Naive thymus-derived CD4-positive, alpha-beta T cell (primary cell): Measurements from ENCODE around the gene NR2E1. TPM values are rescaled to one million over a fixed set of nuclear protein-coding genes. Genes with fewer than 3 reads are reported as not detected.
A peak's percentile ranks its signal among the peaks of the same experiment; 100 is the strongest.

Experiments
- ATAC-seq: fragments of 150-1000 bp; cut with Tn5 transposase; 2 replicates; pipeline ENCODE4 v1.10.0; 2021; ENCODE audit warnings: mild to moderate bottlenecking, moderate library complexity
- CTCF ChIA-PET: fragments of 350-600 bp; sonication (Branson Sonifier 250); formaldehyde crosslinking; loops from one replicate; lab custom pipeline; 2021; ENCODE audit warnings: antibody characterized with exemption; lab: Charles Lee
- POLR2A ChIA-PET: fragments of 350-600 bp; sonication (Branson Sonifier 250); formaldehyde crosslinking; loops from one replicate; lab custom pipeline; 2021; ENCODE audit warnings: antibody characterized with exemption, inconsistent platforms; lab: Charles Lee
- DNase-seq, 9 donors: peaks; one replicate each; pipeline versions ENCODE4 v3.0.0 to v3.0.0-alpha.2; 2020 to 2022; ENCODE audit warnings: mixed read lengths in 1 of 9
- H3K27ac ChIP-seq: one replicate; pipeline ENCODE4 v1.7.0; 2013; ENCODE audit warnings: mild to moderate bottlenecking, low read depth, low read length, moderate library complexity
- H3K27me3 ChIP-seq, 2 donors: one replicate each; pipeline ENCODE4 v1.7.0; 2013; ENCODE audit warnings: low read length in 2 of 2, mild to moderate bottlenecking in 2 of 2, moderate library complexity in 2 of 2; ENCODE audit not compliant: control insufficient read depth in 2 of 2, insufficient read depth in 2 of 2
- H3K36me3 ChIP-seq, 3 experiments: 1 replicate in 2 of 3; 2 replicates in 1 of 3; pipeline ENCODE4 v1.7.0; 2013; ENCODE audit warnings: low read length in 3 of 3, mild to moderate bottlenecking in 3 of 3, moderate library complexity in 1 of 3; ENCODE audit not compliant: insufficient read depth in 3 of 3, control insufficient read depth in 2 of 3
- H3K4me1 ChIP-seq, 2 donors: one replicate each; pipeline ENCODE4 v1.7.0; 2013; ENCODE audit warnings: low read length in 2 of 2, mild to moderate bottlenecking in 2 of 2, moderate library complexity in 1 of 2; ENCODE audit not compliant: control insufficient read depth in 2 of 2, insufficient read depth in 2 of 2
- H3K4me3 ChIP-seq: 2 replicates; pipeline ENCODE4 v1.7.0; 2013; ENCODE audit warnings: mild to moderate bottlenecking, low read length
- H3K9me3 ChIP-seq, 3 experiments: 1 replicate in 2 of 3; 2 replicates in 1 of 3; pipeline ENCODE4 v1.7.0; 2013; ENCODE audit warnings: low read length in 3 of 3; ENCODE audit not compliant: control insufficient read depth in 2 of 3
- H3K27ac Mint-ChIP-seq, 9 donors: one replicate each; pipeline ENCODE4 v1.8.0; 2020 to 2022; ENCODE audit warnings: mixed read lengths in 9 of 9, mild to moderate bottlenecking in 8 of 9, moderate library complexity in 5 of 9, inconsistent platforms in 2 of 9
- H3K27me3 Mint-ChIP-seq, 5 donors: one replicate each; pipeline ENCODE4 v1.8.0; 2021 to 2022; ENCODE audit warnings: mixed read lengths in 5 of 5, mild to moderate bottlenecking in 1 of 5
- H3K36me3 Mint-ChIP-seq, 5 donors: one replicate each; pipeline ENCODE4 v1.8.0; 2020 to 2022; ENCODE audit warnings: mixed read lengths in 5 of 5, mild to moderate bottlenecking in 3 of 5, inconsistent platforms in 1 of 5
- H3K4me1 Mint-ChIP-seq, 7 donors: one replicate each; pipeline ENCODE4 v1.8.0; 2020 to 2022; ENCODE audit warnings: mixed read lengths in 7 of 7, mild to moderate bottlenecking in 3 of 7, inconsistent platforms in 1 of 7
- H3K4me3 Mint-ChIP-seq, 10 donors: one replicate each; pipeline ENCODE4 v1.8.0; 2020 to 2022; ENCODE audit warnings: mild to moderate bottlenecking in 10 of 10, mixed read lengths in 10 of 10, moderate library complexity in 6 of 10, inconsistent platforms in 2 of 10
- H3K9me3 Mint-ChIP-seq, 11 donors: one replicate each; pipeline ENCODE4 v1.8.0; 2020 to 2022; ENCODE audit warnings: mixed read lengths in 11 of 11, mild to moderate bottlenecking in 4 of 11, inconsistent platforms in 1 of 11, moderate library complexity in 1 of 11
- intact Hi-C, 2 donors: fragments of 100-400 bp; cut with micrococcal nuclease; formaldehyde crosslinking; loops; one replicate each; pipeline ENCODE4 v1.15.1; 2023
- polyA plus RNA-seq, 2 donors: library from polyadenylated mRNA; unstranded; fragments of 300-500 nt; fragmentation: Illumina TruSeq; gene quantifications; one replicate each; pipeline ENCODE4 v1.2.3, GENCODE V29; 2021
- total RNA-seq, 6 experiments: library from RNA in 5 of 6; stranded (reverse) in 5 of 6; gene quantifications; 1 replicate in 5 of 6; 2 replicates in 1 of 6; pipeline ENCODE4 v1.2.3 and lab custom pipeline; 2021 to 2026

Gene NR2E1
- total and polyA plus RNA-seq, 7 experiments from 2014 or later, result not detected

DNA sequence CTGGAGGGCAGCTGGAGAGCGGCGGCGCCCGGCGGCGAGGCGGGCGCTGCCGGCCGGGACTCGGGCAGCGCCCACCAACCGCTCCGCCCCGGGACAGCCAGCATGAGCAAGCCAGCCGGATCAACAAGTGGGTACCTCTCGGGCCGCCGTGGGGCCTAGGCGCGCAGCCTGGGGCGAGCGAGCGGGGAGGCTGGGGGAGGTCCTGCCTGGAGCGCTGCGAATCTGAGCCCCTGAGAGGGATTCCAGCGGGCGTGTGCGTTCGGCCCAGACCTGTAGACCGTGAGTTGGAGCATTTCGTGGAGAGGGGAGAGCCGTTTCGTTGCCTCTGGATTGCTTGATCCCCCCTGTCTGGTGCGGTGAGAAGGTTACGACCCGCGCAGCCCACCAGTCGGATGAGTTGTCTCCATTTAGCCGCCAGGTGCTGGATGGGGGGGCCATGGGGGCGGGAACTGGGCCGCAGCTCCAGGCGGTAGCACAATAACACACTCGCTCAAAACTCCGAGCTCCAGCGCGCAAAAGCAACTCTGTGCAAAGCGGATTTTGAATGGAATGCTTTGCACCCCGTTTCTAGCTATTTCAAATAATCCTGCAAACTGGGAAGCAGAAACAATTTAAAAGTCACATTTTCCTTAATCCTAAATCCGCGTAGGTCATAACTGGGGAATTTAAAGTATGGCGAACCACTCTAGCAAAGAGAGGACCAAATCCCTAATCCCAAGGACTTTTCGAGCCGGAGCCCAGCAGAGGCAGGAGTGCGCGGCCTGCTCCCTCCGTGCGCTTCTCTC lies 1.0 kb downstream of the NR2E1 start:
- DNase-seq, result peak in 1 of 9 donors; percentile 26

DNA sequence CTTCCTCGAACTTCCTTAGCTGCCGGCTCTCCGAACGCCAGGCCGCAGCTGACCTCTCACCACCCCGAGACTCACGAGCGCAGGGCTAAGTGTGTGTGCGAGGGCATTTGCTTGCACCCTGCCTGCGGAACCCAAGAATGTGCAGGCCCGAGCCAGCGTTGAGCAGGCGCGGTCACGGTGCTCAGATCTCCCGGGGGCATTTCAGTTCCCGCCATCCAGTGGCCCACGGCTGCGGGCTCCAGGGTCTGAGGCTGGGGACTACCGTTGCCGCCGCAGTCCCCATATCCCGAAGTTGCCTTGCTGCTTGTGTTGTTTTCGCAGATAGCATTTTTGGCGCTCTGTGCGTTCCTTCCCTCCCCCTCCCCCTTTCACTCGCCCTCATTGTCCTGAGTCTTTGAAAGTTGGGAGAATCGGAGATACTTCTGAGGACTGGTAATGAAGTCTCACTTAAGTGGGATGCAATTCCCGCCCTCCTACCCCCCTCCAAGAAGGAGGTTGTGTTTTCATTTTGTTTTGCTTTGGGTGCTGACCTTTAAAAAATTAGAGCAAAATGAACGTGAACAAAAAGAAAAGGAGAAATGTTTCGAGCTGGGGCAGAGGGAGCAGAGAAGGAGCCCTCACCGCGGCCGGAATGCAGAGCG lies 1.7 kb downstream of the NR2E1 start:
- intact Hi-C loops, result no loop called here
- no peaks in the 10 kb centered on the region for H3K36me3 ChIP-seq
- peaks cover 25 to 54% (median 50%) of the 10 kb centered on the region in 7 donors for H3K4me1 Mint-ChIP-seq
- ChIA-PET CTCF (no interaction called here), POLR2A (no interaction called here)
- H3K4me1 ChIP-seq, result peaks cover 0 to 20% of the 10 kb centered on the region in 2 donors
- peak overlapping the region in 1 of 9 donors; percentile 76 for H3K27ac Mint-ChIP-seq
- peaks cover 80 to 93% (median 81%) of the 10 kb centered on the region in 5 donors for H3K27me3 Mint-ChIP-seq
- peaks cover 0 to 12% (median 0%) of the 10 kb centered on the region in 11 donors for H3K9me3 Mint-ChIP-seq
- H3K9me3 ChIP-seq, result no peaks in the 10 kb centered on the region
- H3K4me3 ChIP-seq, result peak overlapping the region; percentile 24
- ATAC-seq, result no peak
- H3K27me3 ChIP-seq, result peaks cover 7 to 37% of the 10 kb centered on the region in 2 donors
- H3K27ac ChIP-seq, result no peak overlapping the region
- peak in 1 of 9 donors; percentile 23 for DNase-seq
- H3K36me3 Mint-ChIP-seq, result no peaks in the 10 kb centered on the region
- H3K4me3 Mint-ChIP-seq, result peak overlapping the region; percentile 25 to 87 (median 72)

More for the DNA sequence above, 1.0 kb downstream of the NR2E1 start:
- Mint-ChIP-seq H3K27me3 (peaks cover 79 to 93% (median 81%) of the 10 kb centered on the region in 5 donors), H3K36me3 (no peaks in the 10 kb centered on the region), H3K27ac (peak overlapping the region in 1 of 9 donors; percentile 76), H3K4me3 (peak overlapping the region; percentile 25 to 87 (median 72)), H3K4me1 (peaks cover 25 to 54% (median 50%) of the 10 kb centered on the region in 7 donors), H3K9me3 (peaks cover 0 to 12% (median 0%) of the 10 kb centered on the region in 11 donors)
- H3K36me3 ChIP-seq, result no peaks in the 10 kb centered on the region
- peaks cover 4 to 32% of the 10 kb centered on the region in 2 donors for H3K27me3 ChIP-seq
- intact Hi-C loops, result no loop called here
- peaks cover 0 to 20% of the 10 kb centered on the region in 2 donors for H3K4me1 ChIP-seq
- H3K4me3 ChIP-seq, result no peak overlapping the region
- no peak overlapping the region for H3K27ac ChIP-seq
- no peaks in the 10 kb centered on the region for H3K9me3 ChIP-seq
- ATAC-seq, result no peak
- ChIA-PET CTCF (no interaction called here), POLR2A (no interaction called here)

DNA sequence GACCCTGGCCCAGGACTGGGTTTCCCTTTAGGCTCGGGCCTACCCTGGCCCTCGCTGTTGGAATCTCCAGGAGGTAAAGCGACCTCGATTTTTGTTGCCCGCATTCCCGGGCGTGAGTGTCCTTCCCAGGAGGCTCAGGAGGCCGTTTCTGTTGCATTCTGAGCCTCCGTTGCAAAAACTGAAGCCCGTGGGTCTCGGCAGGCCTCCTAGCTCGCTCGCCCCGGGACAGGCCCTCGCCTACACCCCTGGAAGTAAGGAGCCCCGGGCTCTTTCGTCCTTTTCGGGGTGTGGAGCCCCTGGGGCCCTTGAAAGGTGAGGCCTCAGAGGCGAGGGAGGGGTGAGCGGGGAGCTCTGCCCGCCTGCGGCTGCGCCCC lies 2.3 kb downstream of the NR2E1 start:
- H3K9me3 ChIP-seq, result no peaks in the 10 kb centered on the region
- Mint-ChIP-seq H3K4me3 (peak overlapping the region in 9 of 10 donors; percentile 48 to 87 (median 73)), H3K9me3 (peaks cover 0 to 12% (median 0%) of the 10 kb centered on the region in 11 donors), H3K4me1 (peaks cover 25 to 54% (median 50%) of the 10 kb centered on the region in 7 donors), H3K27ac (peak overlapping the region in 1 of 9 donors; percentile 60), H3K36me3 (no peaks in the 10 kb centered on the region), H3K27me3 (peaks cover 80 to 93% (median 81%) of the 10 kb centered on the region in 5 donors)
- H3K4me1 ChIP-seq, result peaks cover 0 to 20% of the 10 kb centered on the region in 2 donors
- H3K27ac ChIP-seq, result no peak overlapping the region
- ATAC-seq, result no peak
- intact Hi-C loops, result no loop called here
- H3K4me3 ChIP-seq, result peak overlapping the region; percentile 24
- peaks cover 11 to 42% of the 10 kb centered on the region in 2 donors for H3K27me3 ChIP-seq
- CTCF ChIA-PET, result no interaction called here
- POLR2A ChIA-PET, result no interaction called here
- no peak for DNase-seq
- no peaks in the 10 kb centered on the region for H3K36me3 ChIP-seq

DNA sequence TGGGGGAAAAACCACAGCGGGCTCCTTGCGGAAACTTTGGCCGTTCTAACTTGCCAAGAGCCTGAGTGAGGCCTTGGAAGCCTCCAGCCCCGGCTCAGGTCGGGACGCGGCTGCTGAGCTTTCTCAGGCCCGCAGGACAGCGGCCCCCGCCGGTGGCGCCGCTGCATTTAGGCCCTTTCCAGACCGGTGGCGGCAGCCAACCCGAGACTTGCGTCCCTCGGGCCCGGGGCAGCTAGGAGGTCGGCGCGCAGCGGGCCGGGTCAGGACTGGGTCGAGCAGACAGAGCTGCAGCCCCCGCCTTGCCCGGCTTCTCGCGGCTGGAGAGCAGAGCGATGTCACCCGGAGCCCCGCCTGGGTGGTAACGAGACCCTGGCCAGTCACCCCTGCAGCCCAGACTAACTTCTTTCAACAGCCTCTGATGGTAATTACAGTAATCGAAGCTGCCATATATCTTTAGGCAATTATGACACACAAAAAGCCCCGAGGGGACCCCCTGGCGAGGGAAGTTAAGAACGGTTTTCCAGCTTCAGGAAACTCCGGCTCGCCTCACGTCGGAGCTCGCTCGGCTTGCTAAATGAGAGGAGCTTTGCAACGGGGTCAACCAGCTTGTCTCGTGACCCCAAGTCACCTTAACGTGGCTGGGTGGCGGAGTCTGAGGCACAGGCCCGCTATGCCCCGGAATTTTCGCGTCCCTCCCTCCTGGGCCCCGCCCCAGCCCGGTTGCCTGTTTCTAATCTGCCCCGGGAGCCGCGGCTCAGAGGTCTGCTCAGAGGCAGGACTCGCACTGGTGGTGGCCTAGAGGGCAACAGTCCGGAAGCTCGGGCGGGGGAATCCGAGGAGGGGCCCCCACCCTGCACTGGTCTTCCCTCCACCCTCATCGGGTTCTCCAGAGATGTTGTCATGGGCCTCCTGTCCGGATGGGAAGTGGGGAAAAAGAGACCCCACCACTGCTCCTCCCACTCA lies 3.0 kb downstream of the NR2E1 start:
- peak; percentile 41 for ATAC-seq
- no peaks in the 10 kb centered on the region for H3K36me3 Mint-ChIP-seq
- H3K4me3 ChIP-seq, result peak overlapping the region; percentile 24
- intact Hi-C loops, result no loop called here
- H3K36me3 ChIP-seq, result no peaks in the 10 kb centered on the region
- H3K9me3 ChIP-seq, result no peaks in the 10 kb centered on the region
- H3K4me1 Mint-ChIP-seq, result peaks cover 20 to 51% (median 49%) of the 10 kb centered on the region in 7 donors
- peaks cover 11 to 46% of the 10 kb centered on the region in 2 donors for H3K27me3 ChIP-seq
- peak in 1 of 9 donors; percentile 24 for DNase-seq
- no peak overlapping the region for H3K27ac ChIP-seq
- H3K4me1 ChIP-seq, result peaks cover 0 to 20% of the 10 kb centered on the region in 2 donors
- ChIA-PET CTCF (no interaction called here), POLR2A (no interaction called here)
- peak overlapping the region; percentile 50 to 87 (median 72) for H3K4me3 Mint-ChIP-seq
- H3K27ac Mint-ChIP-seq, result peak overlapping the region in 1 of 9 donors; percentile 55
- peaks cover 78 to 90% (median 80%) of the 10 kb centered on the region in 5 donors for H3K27me3 Mint-ChIP-seq
- peaks cover 0 to 11% (median 0%) of the 10 kb centered on the region in 11 donors for H3K9me3 Mint-ChIP-seq

DNA sequence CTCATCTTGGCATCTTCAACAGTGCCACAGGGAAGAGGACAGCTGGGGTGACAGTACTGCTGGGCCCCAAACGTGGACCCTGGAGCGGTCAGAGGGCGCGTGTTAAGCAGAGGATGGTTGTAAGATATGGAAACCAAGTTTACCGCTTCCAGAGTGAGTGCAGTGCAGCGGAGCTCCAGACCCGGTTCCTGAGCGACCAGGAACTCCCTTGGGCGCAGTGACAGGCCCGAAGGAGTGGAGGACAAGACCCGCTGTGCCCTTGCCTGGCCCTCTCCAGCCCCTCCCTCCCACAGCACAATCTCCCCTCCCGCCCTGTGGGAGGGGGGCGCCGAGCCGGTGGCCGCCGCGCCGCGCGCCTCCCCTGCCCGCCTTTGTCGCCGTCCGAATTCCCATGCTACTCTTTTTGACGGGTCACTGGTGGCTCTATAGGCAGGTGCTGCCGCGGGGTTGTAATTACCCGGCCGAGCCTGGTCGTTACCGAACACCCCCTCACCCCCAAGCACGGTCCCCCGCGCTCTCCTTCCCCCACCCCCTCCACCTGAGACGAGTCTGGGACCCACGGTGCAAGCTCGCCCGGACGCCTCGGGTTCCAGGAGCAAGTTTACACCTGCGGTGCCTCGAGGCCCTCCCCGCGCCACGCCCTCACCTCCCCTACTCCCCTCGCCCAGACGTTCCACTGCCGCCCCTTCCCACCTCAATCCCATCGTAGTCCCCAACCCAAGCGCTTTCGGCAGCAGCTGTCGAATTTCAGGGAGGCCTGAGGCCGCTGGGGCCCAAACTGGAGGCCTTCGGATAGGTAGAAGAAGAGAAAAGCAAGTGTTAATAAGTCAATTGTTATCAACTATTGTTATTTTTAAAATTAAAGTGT lies 3.9 kb downstream of the NR2E1 start:
- peaks cover 12 to 48% of the 10 kb centered on the region in 2 donors for H3K27me3 ChIP-seq
- intact Hi-C loops, result loop anchor here in 1 of 2 donors (2.0 kb wide), 1 partner anchor 55 kb away; no protein-coding TSS in a partner anchor
- H3K9me3 ChIP-seq, result no peaks in the 10 kb centered on the region

More for the DNA sequence above, 3.9 kb downstream of the NR2E1 start:
- Histone ChIP-seq H3K36me3 (no peaks in the 10 kb centered on the region), H3K4me1 (peaks cover 0 to 24% of the 10 kb centered on the region in 2 donors), H3K27ac (no peak overlapping the region), H3K4me3 (peak overlapping the region; percentile 24)
- DNase-seq (no peak), ATAC-seq (peak; percentile 23)
- POLR2A ChIA-PET, result no interaction called here
- CTCF ChIA-PET, result interaction anchor here (0.6 kb wide), 1 partner anchor 1022 kb away, joined by 3 read pairs; no protein-coding TSS in a partner anchor
- H3K4me1 Mint-ChIP-seq, result peaks cover 12 to 50% (median 46%) of the 10 kb centered on the region in 7 donors
- peaks cover 0 to 9% (median 0%) of the 10 kb centered on the region in 11 donors for H3K9me3 Mint-ChIP-seq
- H3K4me3 Mint-ChIP-seq, result peak overlapping the region; percentile 50 to 87 (median 72)
- peak overlapping the region in 1 of 9 donors; percentile 55 for H3K27ac Mint-ChIP-seq
- no peaks in the 10 kb centered on the region for H3K36me3 Mint-ChIP-seq
- H3K27me3 Mint-ChIP-seq, result peaks cover 75 to 90% (median 80%) of the 10 kb centered on the region in 5 donors
